ENCODE results near the gene SYNJ2. TPM values are rescaled to one million over a fixed set of nuclear protein-coding genes. Genes with fewer than 3 reads are reported as not detected.
"Not testable (repeated sequence)": the region's sequence is repeated elsewhere in the genome, so short reads cannot be mapped to it uniquely, and the experiment has no call there.

Gene SYNJ2
- total and polyA plus RNA-seq, 9 donors: 3.6 to 18.7 (median 9.8) TPM

- TF ChIP-seq, protein P1, sequence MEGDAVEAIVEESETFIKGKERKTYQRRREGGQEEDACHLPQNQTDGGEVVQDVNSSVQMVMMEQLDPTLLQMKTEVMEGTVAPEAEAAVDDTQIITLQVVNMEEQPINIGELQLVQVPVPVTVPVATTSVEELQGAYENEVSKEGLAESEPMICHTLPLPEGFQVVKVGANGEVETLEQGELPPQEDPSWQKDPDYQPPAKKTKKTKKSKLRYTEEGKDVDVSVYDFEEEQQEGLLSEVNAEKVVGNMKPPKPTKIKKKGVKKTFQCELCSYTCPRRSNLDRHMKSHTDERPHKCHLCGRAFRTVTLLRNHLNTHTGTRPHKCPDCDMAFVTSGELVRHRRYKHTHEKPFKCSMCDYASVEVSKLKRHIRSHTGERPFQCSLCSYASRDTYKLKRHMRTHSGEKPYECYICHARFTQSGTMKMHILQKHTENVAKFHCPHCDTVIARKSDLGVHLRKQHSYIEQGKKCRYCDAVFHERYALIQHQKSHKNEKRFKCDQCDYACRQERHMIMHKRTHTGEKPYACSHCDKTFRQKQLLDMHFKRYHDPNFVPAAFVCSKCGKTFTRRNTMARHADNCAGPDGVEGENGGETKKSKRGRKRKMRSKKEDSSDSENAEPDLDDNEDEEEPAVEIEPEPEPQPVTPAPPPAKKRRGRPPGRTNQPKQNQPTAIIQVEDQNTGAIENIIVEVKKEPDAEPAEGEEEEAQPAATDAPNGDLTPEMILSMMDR (IDR thresholded peaks at IDR 0.05): no peak
- TF ChIP-seq EP300 (IDR thresholded peaks at IDR 0.05) (no peak), POLR2A (IDR thresholded peaks at IDR 0.05) (no peak)
- Histone ChIP-seq H3K4me3 (no peak overlapping the region), H3K9me3 (no peaks in the 10 kb centered on the region), H3K4me1 (ENCODE audit: insufficient read depth) (no peaks in the 10 kb centered on the region), H3K27ac (no peak overlapping the region), H3K27me3 (no peaks in the 10 kb centered on the region), H3K36me3 (no peaks in the 10 kb centered on the region)
- intact Hi-C loops (cut with DNase I): no loop called here
- WGBS, 3 donors: 93 to 98% (median 97%) methylated on average over 3 of the region's 3 CpGs
- DNase-seq: no peak
Measured at GRCh38 chr6:157965387-157965786, 16.3 kb upstream of the SYNJ2 start.

DNA sequence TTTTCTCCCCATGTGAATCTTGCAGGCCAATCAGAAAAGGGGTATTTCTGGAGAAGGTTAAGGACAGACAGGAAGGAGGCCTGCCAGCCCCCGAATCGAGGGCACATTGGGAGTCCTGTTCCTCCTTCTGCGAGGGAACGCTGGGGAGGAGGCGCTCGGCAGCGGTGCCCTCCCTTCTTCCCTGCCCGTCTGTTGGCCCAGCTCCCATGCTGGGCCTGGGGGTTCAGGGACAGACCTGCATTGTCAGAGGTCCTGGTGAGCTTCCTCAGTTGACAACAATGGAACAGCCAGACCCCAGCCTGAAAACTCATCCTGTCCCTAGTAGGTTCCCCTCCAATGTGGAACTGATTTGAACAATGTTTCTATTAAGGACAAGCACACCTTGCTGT is 15.1 kb upstream of the SYNJ2 start:
- 81 to 84% (median 83%) methylated on average over 8 of the region's 8 CpGs for WGBS, 3 donors
- Histone ChIP-seq H3K27ac (no peak overlapping the region), H3K4me1 (ENCODE audit: insufficient read depth) (no peaks in the 10 kb centered on the region), H3K4me3 (no peak overlapping the region), H3K9me3 (no peaks in the 10 kb centered on the region), H3K36me3 (no peaks in the 10 kb centered on the region), H3K27me3 (no peaks in the 10 kb centered on the region)
- intact Hi-C loops (cut with DNase I): no loop called here
- TF ChIP-seq, protein P1 (IDR thresholded peaks at IDR 0.05): no peak
- TF ChIP-seq EP300 (IDR thresholded peaks at IDR 0.05): no peak
- TF ChIP-seq POLR2A (IDR thresholded peaks at IDR 0.05): no peak
- no peak for DNase-seq

DNA sequence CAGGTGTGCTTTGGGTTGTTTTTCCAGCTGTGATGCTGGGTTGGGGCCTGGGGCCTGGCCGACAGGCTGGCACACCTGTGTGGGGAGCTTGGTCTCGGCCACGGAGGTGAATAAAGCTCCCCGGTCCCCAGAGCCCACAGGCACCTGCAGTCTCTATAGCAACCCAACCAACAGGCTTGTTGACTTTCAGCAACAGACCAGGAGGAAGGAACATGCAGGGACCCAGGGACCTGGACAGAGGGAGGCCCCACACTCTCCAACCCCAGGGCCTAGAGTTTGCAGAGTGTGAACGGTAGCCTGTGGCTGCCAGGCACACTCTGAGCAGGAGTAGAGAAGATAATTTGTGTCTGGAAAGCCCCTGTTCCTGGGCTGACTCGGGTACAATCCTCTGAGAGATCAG is 14.6 kb upstream of the SYNJ2 start:
- intact Hi-C loops (cut with DNase I): no loop called here
- H3K27ac ChIP-seq: no peak overlapping the region
- no peaks in the 10 kb centered on the region for H3K4me1 ChIP-seq (ENCODE audit: insufficient read depth)
- DNase-seq: no peak
- no peak overlapping the region for H3K4me3 ChIP-seq
- no peaks in the 10 kb centered on the region for H3K9me3 ChIP-seq
- no peaks in the 10 kb centered on the region for H3K27me3 ChIP-seq
- TF ChIP-seq, protein P1 (IDR thresholded peaks at IDR 0.05): no peak
- H3K36me3 ChIP-seq: no peaks in the 10 kb centered on the region
- 84 to 89% (median 85%) methylated on average over 6 of the region's 6 CpGs for WGBS, 3 donors

GRCh38 chr6:157967486-157967885 is 14.2 kb upstream of the SYNJ2 start:
- no peaks in the 10 kb centered on the region for H3K4me1 ChIP-seq (ENCODE audit: insufficient read depth)
- H3K27ac ChIP-seq: no peak overlapping the region
- no peaks in the 10 kb centered on the region for H3K9me3 ChIP-seq
- DNase-seq: no peak
- no peaks in the 10 kb centered on the region for H3K27me3 ChIP-seq
- TF ChIP-seq, protein P1 (IDR thresholded peaks at IDR 0.05): no peak
- TF ChIP-seq POLR2A (IDR thresholded peaks at IDR 0.05) (no peak), EP300 (IDR thresholded peaks at IDR 0.05) (no peak)
- intact Hi-C loops (cut with DNase I): no loop called here
- 84 to 87% (median 85%) methylated on average over 8 of the region's 8 CpGs for WGBS, 3 donors
- no peak overlapping the region for H3K4me3 ChIP-seq
- H3K36me3 ChIP-seq: no peaks in the 10 kb centered on the region

GRCh38 chr6:157972177-157972576 is 9.5 kb upstream of the SYNJ2 start:
- H3K27me3 ChIP-seq; H3K27ac ChIP-seq; H3K4me3 ChIP-seq; H3K36me3 ChIP-seq; H3K9me3 ChIP-seq; DNase-seq; intact Hi-C loops (cut with DNase I); H3K4me1 ChIP-seq (ENCODE audit: insufficient read depth): not testable (repeated sequence)
- WGBS, 3 donors: 79 to 87% (median 81%) methylated on average over 3 of the region's 3 CpGs
